ENCODE measurements around the gene MAP1B. TPM values are rescaled to one million over a fixed set of nuclear protein-coding genes. Genes with fewer than 3 reads are reported as not detected.

MAP1B gene
- total RNA-seq, 2 donors from 2014 or later: 0.10 to 0.18 TPM

GRCh38 chr5:72187388-72188075 lies 80.3 kb downstream of the MAP1B start:
- no peaks in the 10 kb centered on the region for H3K36me3 Mint-ChIP-seq
- peak; percentile 40 to 87 for ATAC-seq
- H3K9me3 Mint-ChIP-seq: no peaks in the 10 kb centered on the region
- no peak overlapping the region for H3K27ac Mint-ChIP-seq
- DNase-seq (ENCODE audit: low spot score in 2 of 2): no peak

GRCh38 chr5:72188166-72188565 lies 80.9 kb downstream of the MAP1B start:
- ATAC-seq (no peak), DNase-seq (ENCODE audit: low spot score in 2 of 2) (no peak)
- Mint-ChIP-seq H3K9me3 (no peaks in the 10 kb centered on the region), H3K27ac (no peak overlapping the region), H3K36me3 (no peaks in the 10 kb centered on the region)

GRCh38 chr5:72189146-72189545 lies 81.9 kb downstream of the MAP1B start:
- H3K36me3 Mint-ChIP-seq: no peaks in the 10 kb centered on the region
- H3K27ac Mint-ChIP-seq: no peak overlapping the region
- no peaks in the 10 kb centered on the region for H3K9me3 Mint-ChIP-seq
- DNase-seq (ENCODE audit: low spot score in 2 of 2) (no peak), ATAC-seq (no peak)

GRCh38 chr5:72191404-72191803 lies 84.1 kb downstream of the MAP1B start:
- ATAC-seq (no peak), DNase-seq (ENCODE audit: low spot score in 2 of 2) (no peak)
- Mint-ChIP-seq H3K36me3 (no peaks in the 10 kb centered on the region), H3K27ac (no peak overlapping the region), H3K9me3 (peaks cover 5 to 7% of the 10 kb centered on the region in 2 donors)

GRCh38 chr5:72194846-72195245 lies 87.6 kb downstream of the MAP1B start:
- Mint-ChIP-seq H3K9me3 (peaks cover 5 to 7% of the 10 kb centered on the region in 2 donors), H3K36me3 (no peaks in the 10 kb centered on the region), H3K27ac (no peak overlapping the region)
- ATAC-seq (peak; percentile 69 to 76), DNase-seq (ENCODE audit: low spot score in 2 of 2) (peak in 1 of 2 donors; percentile 10)

GRCh38 chr5:72195581-72195980 lies 88.3 kb downstream of the MAP1B start:
- peaks cover 5 to 7% of the 10 kb centered on the region in 2 donors for H3K9me3 Mint-ChIP-seq
- no peak for ATAC-seq
- no peak for DNase-seq (ENCODE audit: low spot score in 2 of 2)
- H3K36me3 Mint-ChIP-seq: no peaks in the 10 kb centered on the region
- H3K27ac Mint-ChIP-seq: no peak overlapping the region

- ATAC-seq (peak; percentile 22 to 38), DNase-seq (ENCODE audit: low spot score in 2 of 2) (no peak)
These were observed 90.1 kb downstream of the MAP1B start for GRCh38 chr5:72197393-72197792.

GRCh38 chr5:72199681-72200080 lies 92.4 kb downstream of the MAP1B start:
- no peak for ATAC-seq
- Mint-ChIP-seq H3K9me3 (peaks cover 5 to 7% of the 10 kb centered on the region in 2 donors), H3K36me3 (no peaks in the 10 kb centered on the region), H3K27ac (peak overlapping the region in 1 of 2 donors; percentile 30)
- DNase-seq (ENCODE audit: low spot score in 2 of 2): no peak

More at GRCh38 chr5:72197393-72197792, 90.1 kb downstream of the MAP1B start:
- Mint-ChIP-seq H3K36me3 (no peaks in the 10 kb centered on the region), H3K27ac (no peak overlapping the region), H3K9me3 (peaks cover 5 to 7% of the 10 kb centered on the region in 2 donors)

- no peak for ATAC-seq
- H3K27ac Mint-ChIP-seq: no peak overlapping the region
- H3K36me3 Mint-ChIP-seq: peaks cover 0 to 4% of the 10 kb centered on the region in 2 donors
- H3K9me3 Mint-ChIP-seq: no peaks in the 10 kb centered on the region
- DNase-seq (ENCODE audit: low spot score in 2 of 2): no peak
These were observed 95.1 kb downstream of the MAP1B start for GRCh38 chr5:72202331-72202825.

GRCh38 chr5:72203251-72203845 lies 96.1 kb downstream of the MAP1B start:
- Mint-ChIP-seq H3K27ac (peak overlapping the region in 1 of 2 donors; percentile 14), H3K9me3 (no peaks in the 10 kb centered on the region), H3K36me3 (peaks cover under 1 to 4% of the 10 kb centered on the region in 2 donors)
- ATAC-seq: no peak
- no peak for DNase-seq (ENCODE audit: low spot score in 2 of 2)

GRCh38 chr5:72204946-72205345 lies 97.7 kb downstream of the MAP1B start:
- Mint-ChIP-seq H3K9me3 (no peaks in the 10 kb centered on the region), H3K36me3 (peaks cover 4 to 6% of the 10 kb centered on the region in 2 donors), H3K27ac (no peak overlapping the region)
- ATAC-seq (no peak), DNase-seq (ENCODE audit: low spot score in 2 of 2) (no peak)

GRCh38 chr5:72205431-72206009 lies 98.2 kb downstream of the MAP1B start:
- no peak for ATAC-seq
- DNase-seq (ENCODE audit: low spot score in 2 of 2): no peak
- Mint-ChIP-seq H3K27ac (no peak overlapping the region), H3K36me3 (peaks cover 4 to 6% of the 10 kb centered on the region in 2 donors), H3K9me3 (no peaks in the 10 kb centered on the region)

- DNase-seq (ENCODE audit: low spot score in 2 of 2) (no peak), ATAC-seq (no peak)
- no peaks in the 10 kb centered on the region for H3K9me3 Mint-ChIP-seq
- H3K36me3 Mint-ChIP-seq: peaks cover 4 to 6% of the 10 kb centered on the region in 2 donors
- no peak overlapping the region for H3K27ac Mint-ChIP-seq
These were observed 98.9 kb downstream of the MAP1B start for GRCh38 chr5:72206160-72206559.

GRCh38 chr5:72206994-72207393 lies 99.7 kb downstream of the MAP1B start:
- DNase-seq (ENCODE audit: low spot score in 2 of 2) (no peak), ATAC-seq (peak; percentile 71 to 86)
- no peak overlapping the region for H3K27ac Mint-ChIP-seq

GRCh38 chr5:72208324-72208926 lies 101.2 kb downstream of the MAP1B start:
- no peak for ATAC-seq
- no peak for DNase-seq (ENCODE audit: low spot score in 2 of 2)
- Mint-ChIP-seq H3K36me3 (peaks cover 4 to 6% of the 10 kb centered on the region in 2 donors), H3K9me3 (no peaks in the 10 kb centered on the region), H3K27ac (no peak overlapping the region)

More at GRCh38 chr5:72206994-72207393, 99.7 kb downstream of the MAP1B start:
- Mint-ChIP-seq H3K36me3 (peaks cover 4 to 6% of the 10 kb centered on the region in 2 donors), H3K9me3 (no peaks in the 10 kb centered on the region)

GRCh38 chr5:72209147-72210115 lies 102.2 kb downstream of the MAP1B start:
- Mint-ChIP-seq H3K9me3 (no peaks in the 10 kb centered on the region), H3K36me3 (peaks cover 4 to 6% of the 10 kb centered on the region in 2 donors), H3K27ac (no peak overlapping the region)
- DNase-seq (ENCODE audit: low spot score in 2 of 2): no peak
- ATAC-seq: peak in 1 of 2 donors; percentile 56

Data from activated naive CD4-positive, alpha-beta T cell treated with anti-CD3 and anti-CD28 coated beads, Interleukin-2, amount 50 U/mL, for 72 hours (primary cell).